Heart left ventricle (tissue), 13 donors: Measurements from ENCODE around the gene FAR2.

ENCODE experiments used
- CTCF ChIP-seq, 12 donors: fragments of 200-600 bp; sonication (generic) in 4 of 12; IDR thresholded peaks; one replicate each; pipeline versions ENCODE4 v1.5.0 to v1.8.0; 2018 to 2022; ENCODE audit warnings: antibody characterized with exemption in 12 of 12, mild to moderate bottlenecking in 5 of 12
- POLR2A ChIP-seq, 2 donors: fragments of 450-650 bp; IDR thresholded peaks; one replicate each; pipeline ENCODE4 v1.6.1; 2017; ENCODE audit warnings: antibody characterized with exemption in 2 of 2, mild to moderate bottlenecking in 2 of 2, moderate library complexity in 2 of 2
- donor health status: ischemic (EF 13 %, LVEDD 7.1; RV severe dilation, severe dysfunction).
- donor health status: DM: no; HTN: yes; CAD: no.
- donor health status: DM: no; HTN: no; CAD: no.
- donor health status: ischemic (EF 25% LVEDD 6.9; RV normal size, moderate dysfunction).
- donor health status: ischemic (EF 25% LVEDD 5.7; RV mildly dilated, moderate dysfunction).
- donor health status: ischemic (EF 35%, LVEDD 5.7; RV mildly dilated, moderate dysfunction).
- donor health status: nonischemic (EF 11% LVEDD 7.7; RV severe dilation, severe dysfunction).
- donor health status: DM: yes; HTN: yes; CAD: no.
- donor health status: PGD.
- donor health status: ischemic (EF 29% LVEDD 5.4; RV normal size, mild dysfunction).
- donor health status: nonischemic (EF 23%, LVEDD 6.1; RV moderate dilation, normal function).

GRCh38 chr12:29234965-29235626 is 86.0 kb downstream of the FAR2 start:
- TF ChIP-seq CTCF (IDR thresholded peaks at IDR 0.05): no peak
- TF ChIP-seq POLR2A (IDR thresholded peaks at IDR 0.05): no peak
